Kidney (tissue), 14 donors: ENCODE data around the gene SERPINA5. TPM values are rescaled to one million over a fixed set of nuclear protein-coding genes. Genes with fewer than 3 reads are reported as not detected.

ENCODE experiments used
- DNase-seq, 5 donors: peaks; one replicate each; pipeline ENCODE4 v3.0.0-alpha.2; 2013 to 2020
- FAIRE-seq: peaks from 2 replicates; lab custom pipeline; 2012; peaks lifted over from hg19 to GRCh38; lab: Jason Lieb, UNC
- H3K27ac ChIP-seq, 2 donors: one replicate each; pipeline ENCODE4 v1.7.0; 2013; ENCODE audit warnings: low read depth in 2 of 2, low read length in 2 of 2, inconsistent platforms in 1 of 2
- H3K27me3 ChIP-seq: one replicate; pipeline ENCODE4 v1.7.1; 2013; ENCODE audit warnings: low read length, inconsistent platforms; ENCODE audit not compliant: control insufficient read depth, insufficient read depth
- H3K36me3 ChIP-seq, 3 donors: one replicate each; pipeline versions ENCODE4 v1.7.0 to v1.7.1; 2013; ENCODE audit warnings: low read length in 3 of 3, control low read depth in 1 of 3, inconsistent platforms in 1 of 3; ENCODE audit not compliant: insufficient read depth in 3 of 3, control insufficient read depth in 2 of 3
- H3K4me1 ChIP-seq, 3 donors: one replicate each; pipeline versions ENCODE4 v1.7.0 to v1.7.1; 2013; ENCODE audit warnings: low read length in 3 of 3, inconsistent platforms in 1 of 3, low read depth in 1 of 3; ENCODE audit not compliant: control insufficient read depth in 2 of 3, insufficient read depth in 2 of 3
- H3K4me3 ChIP-seq, 3 donors: one replicate each; pipeline versions ENCODE4 v1.7.0 to v1.8.1; 2013; ENCODE audit warnings: low read length in 3 of 3, control low read depth in 1 of 3, inconsistent platforms in 1 of 3
- H3K9ac ChIP-seq, 3 donors: one replicate each; pipeline versions ENCODE4 v1.7.0 to v1.7.1; 2013; ENCODE audit warnings: low read length in 3 of 3, control low read depth in 1 of 3, inconsistent platforms in 1 of 3
- H3K9me3 ChIP-seq, 3 donors: one replicate each; pipeline versions ENCODE4 v1.7.0 to v1.7.1; 2013; ENCODE audit warnings: low read length in 3 of 3, control low read depth in 1 of 3, inconsistent platforms in 1 of 3; ENCODE audit not compliant: control insufficient read depth in 2 of 3, insufficient read depth in 1 of 3
- intact Hi-C: fragments of 100-400 bp; cut with DNase I; formaldehyde crosslinking; loops from one replicate; pipeline ENCODE4 v1.11.1; 2022
- polyA plus RNA-seq: library from polyadenylated mRNA; stranded (reverse); fragments of 350-450 nt; fragmentation: Illumina TruSeq; extraction: RNeasy Lipid Tissue Mini Kit (QIAGEN cat#74804); gene quantifications from one replicate; pipeline ENCODE4 v1.2.3, GENCODE V29; 2014; ENCODE audit warnings: low read depth, low replicate concordance; ENCODE audit not compliant: insufficient read depth
- total RNA-seq: library from RNA; stranded (reverse); fragmentation: NEBNext Ultra II Directional; extraction: Animal tissue kit (Norgen Biotek cat#: 25700); gene quantifications from one replicate; pipeline ENCODE4 v1.2.1, GENCODE V29; 2021
- TF ChIP-seq, protein P1 (sequence below): IDR thresholded peaks from 3 replicates; pipeline ENCODE4 v1.5.1; 2012; ENCODE audit warnings: mild to moderate bottlenecking, moderate library complexity, borderline replicate concordance; ENCODE audit not compliant: insufficient read depth; ENCODE audit errors: extremely low read depth
- donor health status: control.
- donor health status: control.
- donor health status: control.
- donor health status: control.
- donor health status: control.
- donor health status: DM: yes; HTN: yes; CAD: no.
- donor health status: Normal renal cell carcinoma (clear cell type).

Gene SERPINA5
- total and polyA plus RNA-seq, 2 donors from 2014 or later: 85.1 to 522 TPM

DNA sequence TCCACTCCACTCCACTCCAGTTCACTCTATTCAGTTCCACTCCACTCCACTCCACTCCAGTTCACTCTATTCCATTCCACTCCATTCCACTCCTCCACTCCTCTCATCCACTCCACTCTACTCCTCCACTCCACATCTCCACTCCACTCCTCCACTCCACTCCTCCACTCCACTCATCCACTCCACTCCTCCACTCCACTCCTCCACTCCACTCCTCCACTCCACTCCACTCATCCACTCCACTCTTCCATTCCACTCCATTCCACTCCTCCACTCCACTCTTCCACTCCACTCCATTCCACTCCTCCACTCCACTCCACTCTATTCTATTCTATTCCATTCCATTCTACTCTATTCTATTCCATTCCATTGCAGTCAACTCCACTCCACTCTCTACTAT lies 9.8 kb downstream of the SERPINA5 start:
- no peak for FAIRE-seq
- no peaks in the 10 kb centered on the region for H3K9me3 ChIP-seq
- H3K36me3 ChIP-seq: no peaks in the 10 kb centered on the region
- H3K4me3 ChIP-seq: no peak overlapping the region
- intact Hi-C loops: no loop called here
- TF ChIP-seq, protein P1, sequence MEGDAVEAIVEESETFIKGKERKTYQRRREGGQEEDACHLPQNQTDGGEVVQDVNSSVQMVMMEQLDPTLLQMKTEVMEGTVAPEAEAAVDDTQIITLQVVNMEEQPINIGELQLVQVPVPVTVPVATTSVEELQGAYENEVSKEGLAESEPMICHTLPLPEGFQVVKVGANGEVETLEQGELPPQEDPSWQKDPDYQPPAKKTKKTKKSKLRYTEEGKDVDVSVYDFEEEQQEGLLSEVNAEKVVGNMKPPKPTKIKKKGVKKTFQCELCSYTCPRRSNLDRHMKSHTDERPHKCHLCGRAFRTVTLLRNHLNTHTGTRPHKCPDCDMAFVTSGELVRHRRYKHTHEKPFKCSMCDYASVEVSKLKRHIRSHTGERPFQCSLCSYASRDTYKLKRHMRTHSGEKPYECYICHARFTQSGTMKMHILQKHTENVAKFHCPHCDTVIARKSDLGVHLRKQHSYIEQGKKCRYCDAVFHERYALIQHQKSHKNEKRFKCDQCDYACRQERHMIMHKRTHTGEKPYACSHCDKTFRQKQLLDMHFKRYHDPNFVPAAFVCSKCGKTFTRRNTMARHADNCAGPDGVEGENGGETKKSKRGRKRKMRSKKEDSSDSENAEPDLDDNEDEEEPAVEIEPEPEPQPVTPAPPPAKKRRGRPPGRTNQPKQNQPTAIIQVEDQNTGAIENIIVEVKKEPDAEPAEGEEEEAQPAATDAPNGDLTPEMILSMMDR: no peak
- no peak overlapping the region for H3K27ac ChIP-seq
- H3K4me1 ChIP-seq: peaks cover 0 to 8% (median 0%) of the 10 kb centered on the region in 3 donors
- no peaks in the 10 kb centered on the region for H3K27me3 ChIP-seq
- H3K9ac ChIP-seq: no peak overlapping the region
- no peak for DNase-seq

DNA sequence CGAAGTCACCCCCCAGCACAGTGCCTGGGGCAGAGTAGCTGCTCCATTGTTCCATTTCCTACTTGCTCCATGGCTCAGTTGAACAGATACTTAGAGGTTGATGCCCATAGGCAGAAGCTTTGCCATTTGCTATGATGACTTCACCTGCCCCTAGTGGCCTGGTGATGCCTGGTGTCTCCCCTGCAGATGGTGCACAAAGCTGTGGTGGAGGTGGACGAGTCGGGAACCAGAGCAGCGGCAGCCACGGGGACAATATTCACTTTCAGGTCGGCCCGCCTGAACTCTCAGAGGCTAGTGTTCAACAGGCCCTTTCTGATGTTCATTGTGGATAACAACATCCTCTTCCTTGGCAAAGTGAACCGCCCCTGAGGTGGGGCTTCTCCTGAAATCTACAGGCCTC lies 10.6 kb downstream of the SERPINA5 start:
- H3K27ac ChIP-seq: no peak overlapping the region
- intact Hi-C loops: no loop called here
- FAIRE-seq: no peak
- no peaks in the 10 kb centered on the region for H3K9me3 ChIP-seq
- H3K4me3 ChIP-seq: no peak overlapping the region
- no peaks in the 10 kb centered on the region for H3K27me3 ChIP-seq
- no peaks in the 10 kb centered on the region for H3K36me3 ChIP-seq
- H3K4me1 ChIP-seq: peaks cover 0 to 8% (median 0%) of the 10 kb centered on the region in 3 donors
- TF ChIP-seq, protein P1: no peak
- DNase-seq: peak in 1 of 5 donors; percentile 52
- H3K9ac ChIP-seq: no peak overlapping the region

DNA sequence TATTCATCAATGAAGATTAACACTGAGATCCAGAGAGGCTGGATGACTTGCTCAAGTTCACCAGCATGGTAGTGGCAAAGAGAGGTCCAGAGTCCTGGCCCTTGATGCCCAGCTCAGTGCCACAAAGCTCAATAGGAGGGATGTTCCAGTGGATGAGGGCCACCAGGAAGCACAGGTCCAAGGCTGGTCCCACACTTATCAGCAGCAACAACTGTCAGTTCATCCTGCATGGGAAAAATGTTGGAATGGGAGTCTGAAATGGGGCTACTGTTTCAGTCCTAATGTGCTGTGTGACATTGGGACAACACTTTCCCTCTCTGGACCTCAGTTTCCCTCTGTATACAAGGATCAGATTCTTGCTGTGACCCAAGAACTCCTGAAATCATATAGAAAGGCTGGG lies 11.2 kb downstream of the SERPINA5 start:
- intact Hi-C loops: no loop called here

More for the DNA sequence above, 11.2 kb downstream of the SERPINA5 start:
- H3K4me1 ChIP-seq: peaks cover 0 to 8% (median 0%) of the 10 kb centered on the region in 3 donors
- no peak for DNase-seq
- no peaks in the 10 kb centered on the region for H3K9me3 ChIP-seq
- no peaks in the 10 kb centered on the region for H3K36me3 ChIP-seq
- no peak overlapping the region for H3K4me3 ChIP-seq
- H3K9ac ChIP-seq: no peak overlapping the region
- no peak for FAIRE-seq
- no peaks in the 10 kb centered on the region for H3K27me3 ChIP-seq
- H3K27ac ChIP-seq: no peak overlapping the region
- TF ChIP-seq, protein P1: no peak
